Aorta (tissue), 5 donors: ENCODE measurements around the gene PDE2A. TPM values are rescaled to one million over a fixed set of nuclear protein-coding genes. Genes with fewer than 3 reads are reported as not detected.
"Not testable (repeated sequence)": the region's sequence is repeated elsewhere in the genome, so short reads cannot be mapped to it uniquely, and the experiment has no call there.

ENCODE experiments used
- ATAC-seq: fragments of 200-7000 bp; cut with Tn5 transposase; one replicate; pipeline ENCODE4 v1.9.1; 2022; ENCODE audit warnings: moderate library complexity; ENCODE audit not compliant: low FRiP score
- DNase-seq, 2 donors: peaks; one replicate each; pipeline ENCODE4 v3.0.0-alpha.2; 2020
- H3K27ac ChIP-seq, 2 donors: one replicate each; pipeline ENCODE4 v1.5.1; 2013; ENCODE audit warnings: low read length in 2 of 2, mild to moderate bottlenecking in 2 of 2, moderate library complexity in 2 of 2, control low read depth in 1 of 2, inconsistent platforms in 1 of 2, low read depth in 1 of 2
- H3K27me3 ChIP-seq, 2 donors: one replicate each; pipeline ENCODE4 v1.6.1; 2013; ENCODE audit warnings: control low read depth in 1 of 2, low read length in 1 of 2, mild to moderate bottlenecking in 1 of 2, moderate library complexity in 1 of 2; ENCODE audit not compliant: insufficient read depth in 2 of 2, control insufficient read depth in 1 of 2
- H3K36me3 ChIP-seq, 2 donors: one replicate each; pipeline ENCODE4 v1.6.1; 2013; ENCODE audit warnings: control low read depth in 1 of 2, low read length in 1 of 2, mild to moderate bottlenecking in 1 of 2; ENCODE audit not compliant: insufficient read depth in 2 of 2, control insufficient read depth in 1 of 2
- H3K4me1 ChIP-seq, 2 donors: one replicate each; pipeline ENCODE4 v1.6.1; 2013; ENCODE audit warnings: low read length in 2 of 2, control low read depth in 1 of 2, mild to moderate bottlenecking in 1 of 2, moderate library complexity in 1 of 2; ENCODE audit not compliant: insufficient read depth in 2 of 2, control insufficient read depth in 1 of 2
- H3K4me3 ChIP-seq, 2 donors: one replicate each; pipeline ENCODE4 v1.5.1; 2013; ENCODE audit warnings: low read length in 2 of 2, control low read depth in 1 of 2, mild to moderate bottlenecking in 1 of 2
- H3K9me3 ChIP-seq: one replicate; pipeline ENCODE4 v1.6.1; 2013; ENCODE audit warnings: mild to moderate bottlenecking, low read length; ENCODE audit not compliant: control insufficient read depth
- WGBS, 2 donors: extraction: QIAGEN DNeasy Blood & Tissue Kit; methylation state at CpG; one replicate each; pipeline ENCODE4 v1.1.7; 2013; 5-methylcytosine and 5-hydroxymethylcytosine counted together
- intact Hi-C, 2 donors: fragments of 100-400 bp; cut with DNase I; formaldehyde crosslinking; loops; one replicate each; pipeline versions ENCODE4 v1.14.2 to v1.15.0; 2022
- polyA plus RNA-seq, 2 donors: library from polyadenylated mRNA; stranded (reverse); fragments of 200-250 nt; gene quantifications; one replicate each; pipeline ENCODE4 v1.2.3, GENCODE V29; 2013
- total RNA-seq, 2 donors: library from RNA; stranded (reverse); fragmentation: NEBNext Ultra II Directional; extraction: Animal tissue kit (Norgen Biotek cat#: 25700); gene quantifications; one replicate each; pipeline ENCODE4 v1.2.1, GENCODE V29; 2021
- donor health status: healthy with polysubstance abuse.
- donor health status: Bipolar disorder and iron deficiency.
- donor health status: DM: no; HTN: no; CAD: no.
- donor health status: DM: no; HTN: no; CAD: no.
- donor health status: DM: yes; HTN: yes; CAD: no.

PDE2A gene
- total and polyA plus RNA-seq, 4 donors = 0.38 to 80.8 (median 27.2) TPM

DNA sequence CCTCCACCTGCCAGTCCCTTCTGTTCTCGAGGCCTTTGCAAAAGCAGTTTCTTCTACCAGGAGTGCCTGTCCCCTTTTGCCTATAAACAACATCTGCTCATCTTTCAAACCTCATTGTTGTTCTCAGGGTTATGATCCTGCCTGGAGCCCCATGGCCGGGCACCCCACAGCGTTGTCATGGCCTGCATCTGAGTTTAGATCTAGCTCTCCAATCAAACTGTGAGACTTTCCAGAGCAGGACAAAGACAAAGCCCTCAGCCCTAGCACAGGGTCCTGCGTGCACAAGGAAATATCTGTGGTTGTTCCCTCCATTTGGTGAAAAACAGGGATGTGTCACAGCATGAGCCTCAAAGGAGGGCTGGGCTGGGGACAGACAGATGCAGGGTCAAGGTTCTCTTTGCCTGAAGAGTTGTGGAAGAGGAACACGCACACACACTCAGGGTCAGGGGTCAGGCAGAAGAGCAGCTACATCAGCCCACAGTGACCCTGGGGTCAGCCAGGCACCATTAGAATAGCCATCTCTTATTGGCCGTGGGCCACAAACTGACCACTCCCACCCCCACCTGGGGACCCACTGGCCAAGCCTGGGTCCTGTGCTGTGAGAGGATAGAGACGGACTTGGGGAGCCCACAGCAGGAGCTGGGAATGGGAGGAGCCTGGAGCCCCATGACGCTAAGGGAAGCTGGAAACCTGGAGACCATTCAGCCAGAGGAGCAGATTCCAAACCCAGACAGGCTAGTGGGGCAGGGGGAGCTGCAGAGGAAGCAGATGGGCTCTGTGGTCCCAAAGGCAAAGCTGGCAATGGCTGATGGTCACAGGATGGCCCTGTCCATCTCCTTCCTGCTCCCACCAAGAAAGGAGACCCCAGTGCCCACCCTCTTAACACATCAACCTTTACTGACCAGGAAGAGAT is 99.4 kb downstream of the PDE2A start:
- Histone ChIP-seq H3K4me1 (no peaks in the 10 kb centered on the region), H3K9me3 (no peaks in the 10 kb centered on the region), H3K27me3 (no peaks in the 10 kb centered on the region), H3K36me3 (no peaks in the 10 kb centered on the region), H3K4me3 (no peak overlapping the region), H3K27ac (no peak overlapping the region)
- DNase-seq (no peak), ATAC-seq (no peak)
- intact Hi-C loops = loop anchor here in 1 of 2 donors (5.0 kb wide), 1 partner anchor 103 kb away; no protein-coding TSS in a partner anchor
- WGBS, 2 donors = 88% methylated on average over 8 of the region's 8 CpGs

- WGBS, 2 donors = 93 to 100% methylated on average over 2 of the region's 2 CpGs
- ATAC-seq = no peak
- H3K4me3 ChIP-seq = no peak overlapping the region
- no peaks in the 10 kb centered on the region for H3K27me3 ChIP-seq
- H3K4me1 ChIP-seq = no peaks in the 10 kb centered on the region
- DNase-seq = no peak
- no peak overlapping the region for H3K27ac ChIP-seq
- intact Hi-C loops = loop anchor here in 1 of 2 donors (5.0 kb wide), 1 partner anchor 102 kb away; no protein-coding TSS in a partner anchor
- no peaks in the 10 kb centered on the region for H3K9me3 ChIP-seq
- no peaks in the 10 kb centered on the region for H3K36me3 ChIP-seq
Observed at GRCh38 chr11:72573855-72574445, 100.3 kb downstream of the PDE2A start.

DNA sequence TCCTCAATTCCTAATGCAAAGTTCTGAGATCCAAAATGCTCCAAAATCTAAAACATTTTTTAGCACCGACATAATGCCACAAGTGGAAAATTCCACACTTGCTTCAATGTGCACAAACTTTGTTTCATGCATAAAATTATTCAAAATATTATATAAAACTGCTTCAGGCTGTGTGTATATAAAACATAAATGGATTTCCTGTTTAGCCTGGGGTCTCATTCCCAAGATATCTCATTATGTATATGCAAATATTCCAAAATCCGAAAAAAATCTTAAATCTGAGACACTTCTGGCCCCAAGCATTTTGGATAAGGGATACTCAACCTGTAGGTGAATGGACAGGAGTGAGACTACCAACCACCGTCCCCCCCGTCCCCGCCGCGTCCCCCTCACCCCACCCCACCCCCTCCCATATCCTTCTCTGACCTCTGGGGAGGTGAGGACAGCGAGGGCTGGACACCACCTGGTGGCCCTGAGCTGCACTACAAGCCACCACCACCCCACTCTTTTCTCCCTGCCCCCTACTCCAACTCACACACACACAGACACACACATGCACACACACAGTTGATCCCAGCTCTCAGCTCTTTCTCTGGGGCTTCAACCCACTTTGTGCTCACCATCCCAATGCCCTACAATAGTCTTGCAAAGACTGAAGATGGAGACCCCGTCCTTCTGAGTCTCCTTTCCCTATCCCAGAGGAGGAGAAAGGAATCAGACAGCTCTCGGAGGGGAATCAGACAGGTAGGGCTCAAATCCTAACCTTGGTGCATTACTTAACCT is 101.0 kb downstream of the PDE2A start:
- WGBS, 2 donors = 21% methylated on average over 10 of the region's 10 CpGs
- Histone ChIP-seq H3K4me3 (no peak overlapping the region), H3K27me3 (no peaks in the 10 kb centered on the region), H3K36me3 (no peaks in the 10 kb centered on the region), H3K9me3 (no peaks in the 10 kb centered on the region), H3K4me1 (no peaks in the 10 kb centered on the region), H3K27ac (no peak overlapping the region)
- no peak for ATAC-seq
- peak in 1 of 2 donors; percentile 34 for DNase-seq
- intact Hi-C loops = loop anchor here in 1 of 2 donors (5.0 kb wide), 1 partner anchor 101 kb away; no protein-coding TSS in a partner anchor

DNA sequence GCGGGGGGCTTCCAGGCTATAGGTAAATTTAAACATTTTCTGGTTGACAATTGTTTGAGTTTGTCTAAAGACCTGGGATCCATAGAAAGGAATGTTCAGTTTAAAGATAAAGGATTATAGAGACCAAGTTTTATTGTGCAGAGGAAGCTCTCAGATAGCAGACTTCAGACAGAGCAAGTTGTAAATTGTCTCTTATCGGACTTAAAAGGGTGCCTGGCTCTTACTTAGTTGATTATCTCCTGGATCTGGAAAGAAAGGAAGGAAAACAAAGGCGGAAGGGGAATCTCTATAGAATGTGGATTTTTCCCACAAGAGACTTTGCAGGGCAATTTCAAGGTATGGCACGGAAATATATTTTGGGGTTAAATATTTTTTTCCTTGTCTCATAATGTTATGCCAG is 101.7 kb downstream of the PDE2A start:
- not testable (repeated sequence) for ATAC-seq, DNase-seq, H3K4me1 ChIP-seq, H3K36me3 ChIP-seq, H3K9me3 ChIP-seq, H3K27me3 ChIP-seq, H3K27ac ChIP-seq, H3K4me3 ChIP-seq
- intact Hi-C loops = loop anchor here in 1 of 2 donors (5.0 kb wide), 1 partner anchor 100 kb away; no protein-coding TSS in a partner anchor
- 54 to 76% methylated on average over 4 of the region's 4 CpGs for WGBS, 2 donors

DNA sequence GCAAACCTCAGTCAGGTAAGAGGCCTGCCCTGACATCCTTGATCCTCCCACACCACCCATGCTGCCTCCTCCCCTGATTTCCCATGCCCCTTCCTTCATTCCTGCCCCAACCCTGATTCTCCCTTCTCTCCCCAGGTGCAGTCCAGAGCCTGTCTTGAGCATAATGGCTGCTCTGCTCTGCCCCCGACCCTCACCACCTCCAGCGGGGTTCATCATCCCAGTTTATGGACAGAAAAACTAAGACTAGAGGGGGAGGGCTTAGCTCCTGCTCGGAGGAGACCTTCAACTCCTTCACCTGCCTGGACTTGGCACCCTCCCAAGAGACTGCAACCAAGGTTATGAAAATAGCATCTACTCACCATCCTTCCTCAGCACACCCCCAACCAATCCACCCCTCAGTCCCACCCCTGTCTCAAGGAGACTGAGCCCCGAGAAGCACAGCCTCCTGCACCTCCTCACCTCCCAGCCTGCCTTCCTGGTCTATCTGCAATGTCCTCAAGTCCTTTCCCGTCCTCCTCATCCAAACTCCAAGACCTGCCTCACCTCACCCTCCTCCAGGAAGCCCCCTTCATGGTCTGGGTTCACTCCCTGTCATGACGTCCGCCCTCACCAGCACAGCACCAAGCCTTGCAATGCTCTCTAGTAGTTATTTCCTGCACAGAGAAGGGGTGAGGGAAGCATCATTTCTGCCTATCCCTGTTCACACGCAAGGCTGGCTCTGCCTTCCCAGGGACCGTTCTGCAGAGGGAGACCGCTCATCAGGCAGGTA is 103.1 kb downstream of the PDE2A start:
- DNase-seq (no peak), ATAC-seq (no peak)
- H3K4me3 ChIP-seq = no peak overlapping the region
- no peaks in the 10 kb centered on the region for H3K9me3 ChIP-seq
- 80 to 88% methylated on average over 10 of the region's 10 CpGs for WGBS, 2 donors
- intact Hi-C loops = loop anchor here in 1 of 2 donors (5.0 kb wide), 1 partner anchor 99 kb away; no protein-coding TSS in a partner anchor
- H3K4me1 ChIP-seq = no peaks in the 10 kb centered on the region
- H3K27ac ChIP-seq = no peak overlapping the region
- H3K36me3 ChIP-seq = no peaks in the 10 kb centered on the region
- no peaks in the 10 kb centered on the region for H3K27me3 ChIP-seq

DNA sequence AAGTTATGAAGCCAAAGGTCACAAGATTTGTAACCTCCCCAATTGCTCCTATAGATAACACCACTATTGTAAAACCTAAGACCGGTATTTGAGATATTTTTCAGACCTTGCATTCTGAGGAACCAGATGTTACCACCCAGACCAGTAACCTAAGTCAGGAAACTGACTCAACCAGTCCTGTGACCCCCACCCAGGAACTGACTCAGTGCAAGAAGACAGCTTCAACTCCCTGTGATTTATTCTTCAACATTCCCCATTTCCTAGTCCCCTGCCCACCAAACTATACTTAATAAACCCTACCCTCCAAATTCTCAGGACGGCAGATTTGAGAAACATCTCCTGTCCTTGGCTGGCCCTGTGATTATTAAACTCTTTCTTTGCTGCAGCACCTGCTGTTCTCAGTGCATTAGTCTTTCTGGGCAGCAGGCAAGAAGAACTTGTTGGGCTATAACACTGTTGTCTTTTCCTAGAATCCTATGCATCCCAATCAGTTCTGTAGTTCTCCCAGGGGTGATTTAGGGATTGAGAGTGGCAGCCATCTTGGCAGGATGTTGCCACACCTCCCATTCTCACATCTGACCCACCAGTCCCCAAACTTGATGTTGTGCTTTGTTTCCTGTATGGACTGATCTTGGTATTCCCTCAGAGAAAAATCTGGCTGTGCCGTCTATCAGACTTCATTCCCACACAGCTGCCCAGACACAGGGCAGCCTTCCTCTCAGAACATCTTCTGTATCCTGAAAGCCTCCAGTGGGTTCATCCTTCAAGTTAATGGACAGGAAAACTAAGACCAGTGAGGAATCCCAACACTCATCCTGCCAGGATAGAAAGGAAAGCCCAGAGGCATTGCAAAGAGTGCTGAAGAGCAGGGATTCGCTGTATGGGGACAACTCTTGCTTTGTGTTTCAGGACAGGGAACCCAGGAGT is 104.0 kb downstream of the PDE2A start:
- no peaks in the 10 kb centered on the region for H3K36me3 ChIP-seq
- H3K27ac ChIP-seq = no peak overlapping the region
- no peak overlapping the region for H3K4me3 ChIP-seq
- H3K9me3 ChIP-seq = no peaks in the 10 kb centered on the region
- no peak for ATAC-seq
- no peak for DNase-seq
- no peaks in the 10 kb centered on the region for H3K4me1 ChIP-seq
- whole genome bisulfite sequencing, 2 donors = 45 to 62% methylated on average over 4 of the region's 4 CpGs
- H3K27me3 ChIP-seq = no peaks in the 10 kb centered on the region
- intact Hi-C loops = loop anchor here in 1 of 2 donors (5.0 kb wide), 1 partner anchor 98 kb away; no protein-coding TSS in a partner anchor

DNA sequence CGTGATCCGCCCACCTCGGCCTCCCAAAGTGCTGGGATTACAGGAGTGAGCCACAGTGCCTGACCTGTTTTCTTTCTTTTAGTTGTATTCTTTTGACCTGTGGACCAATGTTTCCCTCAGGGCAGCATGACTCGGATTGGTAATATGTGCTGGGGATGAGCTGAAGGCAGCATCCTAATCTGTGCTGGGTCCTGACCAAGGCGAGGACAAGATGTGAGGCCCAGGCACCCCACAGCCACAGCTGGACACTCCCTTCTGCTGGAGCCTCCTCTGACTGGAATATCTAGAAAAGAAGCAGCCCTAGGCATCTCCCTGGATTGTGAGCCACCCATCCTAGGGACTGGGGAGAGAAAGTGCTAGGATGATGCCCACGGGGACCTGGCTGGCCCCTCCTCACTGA is 105.4 kb downstream of the PDE2A start:
- DNase-seq = no peak
- no peaks in the 10 kb centered on the region for H3K4me1 ChIP-seq
- H3K4me3 ChIP-seq = no peak overlapping the region
- H3K27me3 ChIP-seq = no peaks in the 10 kb centered on the region
- H3K36me3 ChIP-seq = no peaks in the 10 kb centered on the region
- WGBS, 2 donors = 92 to 94% methylated on average over 6 of the region's 6 CpGs
- no peak overlapping the region for H3K27ac ChIP-seq
- intact Hi-C loops = no loop called here
- no peaks in the 10 kb centered on the region for H3K9me3 ChIP-seq
- ATAC-seq = no peak
